ENCODE data around the gene SCAMP5. TPM values are rescaled to one million over a fixed set of nuclear protein-coding genes. Genes with fewer than 3 reads are reported as not detected.

Gene SCAMP5
- polyA plus RNA-seq, 1 experiment, result 2.1 TPM

DNA sequence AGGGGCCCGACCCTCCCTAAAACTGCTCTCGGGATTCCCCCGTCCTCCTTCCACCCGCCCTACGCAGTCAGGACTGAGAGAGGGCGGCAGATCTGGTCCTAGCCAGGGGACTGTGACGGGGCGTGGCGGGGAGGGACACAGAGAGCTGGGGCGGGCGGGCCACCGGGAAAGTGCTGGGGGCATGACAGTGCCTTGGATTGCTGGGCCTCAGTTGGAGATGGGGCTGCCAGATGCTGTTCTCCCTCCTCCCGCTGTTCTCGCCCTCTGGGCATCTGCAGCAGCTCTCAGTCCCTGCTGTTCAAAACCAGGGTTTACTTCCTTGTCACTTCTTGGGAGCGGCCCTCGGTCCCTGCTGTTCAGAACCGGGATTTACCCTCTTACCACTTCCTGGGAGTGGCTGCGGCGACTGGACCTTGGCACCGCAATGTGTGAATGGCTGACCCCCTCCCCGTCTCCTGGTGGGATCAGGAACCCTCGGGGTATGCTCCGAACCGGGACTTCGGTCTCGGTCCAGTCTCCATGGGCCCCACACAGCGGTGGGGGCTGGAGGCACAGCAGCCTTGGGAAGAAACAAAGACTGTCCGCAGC lies 36.9 kb upstream of the SCAMP5 start:
- ChIA-PET POLR2A (no interaction called here), CTCF (no interaction called here)
- DNase-seq (ENCODE audit: low read depth, low spot score), result no peak
- TF ChIP-seq CTCF (IDR thresholded peaks at IDR 0.05; ENCODE audit: low read depth, low read length), result no peak
- H3K27me3 ChIP-seq (ENCODE audit: control insufficient read depth, insufficient read depth, low read length), result peaks cover 53% of the 10 kb centered on the region
- no peak overlapping the region for H3K27ac ChIP-seq (ENCODE audit: low read depth, low read length)
- H3K9me3 ChIP-seq (ENCODE audit: control insufficient read depth, insufficient read depth, low read length), result peaks cover 4% of the 10 kb centered on the region; the same call in 1 of the 2 replicates
- H3K4me3 ChIP-seq (ENCODE audit: low read depth, low read length), result no peak overlapping the region

DNA sequence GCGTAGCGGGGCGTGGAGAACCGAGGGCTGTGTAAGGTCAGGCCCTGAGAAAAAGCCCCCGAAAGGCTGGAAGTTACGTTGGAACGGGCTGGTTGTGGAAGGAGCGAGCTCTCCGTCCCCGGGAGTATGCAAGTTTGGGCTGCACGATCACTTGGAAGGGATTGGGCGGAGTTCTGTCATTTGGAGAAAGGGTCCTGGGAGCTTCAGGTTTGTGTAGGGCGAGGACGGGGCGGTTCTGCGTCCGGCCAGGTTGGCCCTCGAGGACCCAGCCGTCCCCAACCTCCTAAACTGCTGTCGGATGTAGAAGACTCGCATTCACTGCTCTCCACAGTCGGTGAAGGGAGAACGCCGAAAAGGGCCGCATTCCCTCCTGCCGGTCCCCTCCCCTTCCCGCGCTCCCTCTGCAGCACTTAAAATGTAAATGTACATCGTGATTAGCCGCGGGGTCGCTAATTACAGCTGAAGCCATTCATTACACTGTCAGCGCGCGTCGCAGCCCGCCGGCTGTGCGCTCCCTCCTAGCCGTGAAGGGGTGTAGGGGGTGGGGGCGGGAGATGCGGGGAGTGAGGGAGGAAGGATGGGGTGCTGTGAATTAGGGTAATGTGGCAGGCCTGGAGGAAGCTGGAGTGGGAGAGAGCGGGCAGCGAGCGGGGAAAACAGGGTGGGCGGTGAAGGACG lies 36.3 kb upstream of the SCAMP5 start:
- ChIA-PET CTCF (interaction anchor here (1.5 kb wide), 1 partner anchor 9 kb away, joined by 6 read pairs; no protein-coding TSS in a partner anchor), POLR2A (no interaction called here)
- no peak overlapping the region for H3K4me3 ChIP-seq (ENCODE audit: low read depth, low read length)
- H3K9me3 ChIP-seq (ENCODE audit: control insufficient read depth, insufficient read depth, low read length), result peaks cover 4% of the 10 kb centered on the region; the same call in 1 of the 2 replicates
- H3K27ac ChIP-seq (ENCODE audit: low read depth, low read length), result no peak overlapping the region
- no peak for TF ChIP-seq CTCF (IDR thresholded peaks at IDR 0.05; ENCODE audit: low read depth, low read length)
- no peak for DNase-seq (ENCODE audit: low read depth, low spot score)
- peaks cover 53% of the 10 kb centered on the region for H3K27me3 ChIP-seq (ENCODE audit: control insufficient read depth, insufficient read depth, low read length)

GRCh38 chr15:74959586-74959939 lies 35.8 kb upstream of the SCAMP5 start:
- Histone ChIP-seq H3K4me3 (ENCODE audit: low read depth, low read length) (no peak overlapping the region), H3K27ac (ENCODE audit: low read depth, low read length) (no peak overlapping the region), H3K27me3 (ENCODE audit: control insufficient read depth, insufficient read depth, low read length) (peaks cover 53% of the 10 kb centered on the region), H3K9me3 (ENCODE audit: control insufficient read depth, insufficient read depth, low read length) (peaks cover 4% of the 10 kb centered on the region; the same call in 1 of the 2 replicates)
- POLR2A ChIA-PET, result no interaction called here
- CTCF ChIA-PET, result interaction anchor here (1.5 kb wide), 2 partner anchors 9 to 58 kb away, joined by 4 to 6 read pairs; no protein-coding TSS in a partner anchor
- DNase-seq (ENCODE audit: low read depth, low spot score), result no peak
- no peak for TF ChIP-seq CTCF (IDR thresholded peaks at IDR 0.05; ENCODE audit: low read depth, low read length)

DNA sequence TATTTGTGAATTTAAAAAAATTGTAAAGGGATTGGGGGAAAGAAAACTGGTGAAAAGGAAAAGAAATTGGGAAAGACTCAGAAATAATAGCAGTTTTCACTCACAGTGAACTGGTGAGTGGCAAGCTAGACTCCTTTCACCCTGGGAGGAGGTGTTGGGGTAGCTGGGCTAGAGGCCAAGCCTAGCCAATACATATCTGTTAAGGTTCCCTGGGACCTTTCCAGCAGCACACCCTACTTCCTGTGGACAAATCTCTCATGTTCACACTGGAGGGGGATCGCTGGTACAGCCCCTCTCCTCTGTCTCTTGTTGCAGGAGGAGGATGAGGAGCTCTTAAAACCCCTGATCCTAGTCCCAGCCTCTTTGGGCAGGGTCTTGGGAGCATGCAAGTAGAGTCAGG lies 35.1 kb upstream of the SCAMP5 start:
- CTCF ChIA-PET, result interaction anchor here (0.9 to 1.5 kb wide), 3 partner anchors 10 to 83 kb away, joined by 3 to 6 read pairs (median 4); no protein-coding TSS in a partner anchor

More for the DNA sequence above, 35.1 kb upstream of the SCAMP5 start:
- H3K27ac ChIP-seq (ENCODE audit: low read depth, low read length), result no peak overlapping the region
- DNase-seq (ENCODE audit: low read depth, low spot score), result no peak
- H3K27me3 ChIP-seq (ENCODE audit: control insufficient read depth, insufficient read depth, low read length), result peaks cover 51% of the 10 kb centered on the region
- POLR2A ChIA-PET, result no interaction called here
- no peak for TF ChIP-seq CTCF (IDR thresholded peaks at IDR 0.05; ENCODE audit: low read depth, low read length)
- H3K9me3 ChIP-seq (ENCODE audit: control insufficient read depth, insufficient read depth, low read length), result peaks cover 4% of the 10 kb centered on the region; the same call in 1 of the 2 replicates
- no peak overlapping the region for H3K4me3 ChIP-seq (ENCODE audit: low read depth, low read length)

Measured in AG04450 (cell line).